Measurements from ENCODE around the gene INPP5A. TPM values are rescaled to one million over a fixed set of nuclear protein-coding genes. Genes with fewer than 3 reads are reported as not detected.

Gene INPP5A
- total RNA-seq, 1 donor from 2014 or later = 20.9 TPM

- no peak for DNase-seq (ENCODE audit: low read depth in 2 of 2)
Measured at GRCh38 chr10:132714986-132715775, 177.6 kb downstream of the INPP5A start.

DNA sequence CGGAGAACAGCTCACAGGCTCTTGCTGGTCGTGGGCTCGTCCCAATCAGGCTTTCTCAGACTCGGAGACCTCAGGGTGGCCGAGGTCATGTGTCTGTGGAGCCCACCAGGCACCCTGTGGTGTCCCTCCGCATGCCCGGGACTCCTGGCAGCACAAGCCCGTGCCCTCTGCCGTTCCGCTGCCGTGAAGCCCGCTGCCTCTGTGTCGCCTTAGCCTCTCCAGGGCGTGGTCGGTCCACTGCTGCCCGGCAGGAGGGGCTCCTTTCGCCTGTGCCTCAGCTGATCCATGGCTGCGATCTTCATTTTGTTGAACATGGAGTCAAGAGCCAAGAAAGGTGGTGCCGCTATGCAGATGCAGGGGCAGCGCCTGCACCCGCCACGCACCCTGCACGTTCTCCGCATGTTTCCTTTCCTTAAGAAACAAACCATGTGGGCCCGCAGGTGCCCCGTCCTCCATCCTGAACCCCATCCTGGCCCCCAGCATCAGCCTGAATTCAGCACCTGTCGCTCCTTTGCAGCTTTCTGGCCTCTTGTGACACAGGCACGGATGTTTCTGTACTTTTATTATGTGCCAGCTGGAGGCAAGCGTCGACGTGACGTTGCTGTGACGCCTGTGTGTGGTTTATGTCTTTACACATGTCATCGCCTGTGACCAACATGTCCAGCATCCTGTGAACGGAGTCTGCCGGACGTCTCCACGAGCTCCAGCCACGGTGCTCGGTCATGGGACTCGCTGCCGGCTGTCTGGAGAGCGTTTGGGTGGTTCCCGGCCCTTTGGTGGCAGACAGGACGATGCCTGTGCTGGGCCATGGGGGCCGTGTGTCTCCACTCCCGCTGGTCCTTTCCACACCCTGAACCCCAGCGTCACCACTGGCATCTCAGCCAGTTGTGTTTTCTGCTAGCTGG is 178.4 kb downstream of the INPP5A start:
- DNase-seq (ENCODE audit: low read depth in 2 of 2) = no peak

DNA sequence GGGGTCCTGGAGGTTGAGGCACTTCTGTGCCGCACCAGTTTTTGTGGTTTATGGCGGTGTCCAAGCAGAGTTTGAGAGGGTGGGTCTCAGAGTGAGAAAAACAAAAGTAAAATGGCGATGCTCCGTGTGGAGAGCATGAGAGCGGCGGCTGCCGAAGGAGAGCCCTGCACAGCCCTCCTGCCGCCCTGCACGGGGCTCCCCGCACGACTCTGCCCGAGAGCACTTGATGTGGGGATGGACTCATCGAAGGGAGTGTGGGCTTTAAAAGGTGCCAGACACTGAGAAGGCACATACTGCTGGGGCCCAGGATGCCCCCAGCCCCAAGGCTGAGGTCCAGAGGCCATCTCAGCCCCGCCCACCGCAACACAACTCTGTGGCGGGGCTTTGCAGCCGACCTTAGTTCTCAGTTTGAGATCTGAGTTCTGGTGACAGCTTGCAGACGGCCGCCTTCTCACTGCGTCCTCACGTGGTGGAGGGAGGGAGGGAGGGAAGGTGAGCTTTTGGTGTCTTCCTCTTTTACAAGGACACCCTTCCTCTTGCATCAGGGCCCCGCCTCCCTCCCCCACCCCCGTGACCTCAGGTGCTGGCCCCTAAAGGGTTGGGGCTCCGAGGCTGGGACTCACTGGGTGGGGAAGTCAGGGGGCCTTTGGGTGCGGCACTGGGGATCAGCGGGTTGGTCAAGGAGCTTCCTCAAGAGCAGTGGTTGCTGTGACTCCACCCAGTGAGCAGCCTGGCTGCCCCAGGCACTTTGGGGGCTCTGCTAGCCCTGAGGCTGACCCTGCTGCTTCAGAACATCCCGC is 179.3 kb downstream of the INPP5A start:
- no peak for DNase-seq (ENCODE audit: low read depth in 2 of 2)

DNA sequence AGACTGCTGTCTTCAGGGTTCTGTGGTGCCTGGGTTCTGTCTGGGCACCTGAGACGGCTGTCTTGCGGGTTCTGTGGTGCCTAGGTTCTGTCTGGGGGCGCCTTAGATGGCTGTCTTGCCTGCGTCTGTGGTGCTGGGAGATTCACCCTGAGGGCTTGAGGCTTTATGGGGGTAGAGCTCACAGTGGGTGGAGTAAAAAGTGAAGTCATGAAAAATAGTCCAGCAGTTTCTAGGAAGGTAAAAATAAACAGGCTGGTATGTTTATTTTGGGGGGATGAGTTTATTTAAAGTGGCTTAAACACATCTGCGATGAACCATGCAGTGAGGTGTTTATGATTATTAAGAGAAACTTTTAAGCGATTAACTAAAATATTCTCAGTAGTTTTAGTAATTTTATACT is 184.1 kb downstream of the INPP5A start:
- no peak for DNase-seq (ENCODE audit: low read depth in 2 of 2)

DNA sequence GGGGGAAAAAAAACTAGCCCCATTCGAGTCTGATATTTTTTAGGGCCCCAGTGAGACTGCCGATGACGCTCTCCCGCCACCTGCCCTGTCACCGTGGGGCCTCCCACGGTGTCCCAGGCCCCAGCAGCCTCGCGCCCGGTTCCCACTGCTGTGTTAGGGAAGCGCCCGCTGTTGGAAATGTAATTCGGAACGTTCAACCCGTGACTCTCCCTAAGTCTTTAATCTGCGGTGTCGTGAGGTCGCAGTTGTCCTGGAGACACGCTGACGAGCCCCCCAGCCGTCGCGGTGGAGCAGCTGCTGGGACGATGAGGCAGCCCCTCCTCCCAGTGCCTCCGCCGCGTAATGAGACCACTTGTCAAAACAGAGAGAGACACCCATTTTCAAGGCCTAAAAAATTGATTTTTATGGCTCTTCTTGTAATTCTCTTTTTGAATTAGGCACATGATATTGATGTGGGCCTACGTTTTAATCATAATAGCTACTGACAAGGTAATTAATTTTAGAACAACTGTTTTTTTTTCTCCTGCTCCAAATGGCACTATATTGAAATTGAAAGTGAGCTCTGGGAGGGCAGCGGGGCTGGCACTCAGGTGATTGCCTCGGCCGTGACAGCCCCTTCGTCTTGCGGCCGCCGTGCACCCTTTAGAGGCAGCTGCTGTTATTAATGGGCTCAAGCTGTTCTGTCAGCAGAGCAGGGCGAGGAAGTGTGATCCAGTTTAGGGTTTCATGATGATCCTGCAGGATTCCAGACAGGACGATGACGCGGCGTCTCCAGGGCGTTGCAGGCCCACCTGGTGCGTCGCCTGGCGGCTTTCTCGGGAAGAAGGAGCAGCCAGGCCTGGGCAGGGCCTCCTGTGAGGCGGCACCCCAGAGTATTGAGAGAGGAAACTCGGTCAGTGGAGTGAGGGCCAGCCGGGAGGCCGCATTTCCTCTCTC is 185.1 kb downstream of the INPP5A start:
- DNase-seq (ENCODE audit: low read depth in 2 of 2) = peak in 1 of 2 donors; percentile 58

DNA sequence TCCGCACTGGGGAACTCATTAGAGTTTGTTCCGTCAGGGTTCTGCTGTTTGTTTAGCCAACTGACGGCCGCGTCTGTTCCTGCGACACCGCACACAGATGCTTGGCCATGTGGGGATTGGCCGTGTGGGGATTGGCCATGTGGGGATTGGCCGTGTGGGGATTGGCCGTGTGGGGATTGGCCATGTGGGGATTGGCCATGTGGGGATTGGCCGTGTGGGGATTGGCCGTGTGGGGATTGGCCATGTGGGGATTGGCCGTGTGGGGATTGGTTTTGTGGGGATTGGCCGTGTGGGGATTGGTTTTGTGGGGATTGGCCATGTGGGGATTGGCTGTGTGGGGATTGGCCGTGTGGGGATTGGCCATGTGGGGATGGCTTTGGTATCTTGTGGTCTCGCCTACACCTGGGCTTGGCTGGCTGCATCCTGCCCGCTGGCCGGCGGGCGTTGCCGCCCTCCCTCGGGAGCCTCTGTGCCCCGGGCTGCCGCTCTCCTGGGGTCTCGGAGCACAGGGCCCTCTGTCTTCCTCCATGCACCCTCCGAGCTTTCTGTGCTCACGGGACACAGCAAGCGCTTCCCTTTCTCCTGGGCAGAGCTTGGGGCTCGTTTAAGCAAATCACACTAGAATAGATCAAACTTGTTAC is 185.9 kb downstream of the INPP5A start:
- no peak for DNase-seq (ENCODE audit: low read depth in 2 of 2)

DNA sequence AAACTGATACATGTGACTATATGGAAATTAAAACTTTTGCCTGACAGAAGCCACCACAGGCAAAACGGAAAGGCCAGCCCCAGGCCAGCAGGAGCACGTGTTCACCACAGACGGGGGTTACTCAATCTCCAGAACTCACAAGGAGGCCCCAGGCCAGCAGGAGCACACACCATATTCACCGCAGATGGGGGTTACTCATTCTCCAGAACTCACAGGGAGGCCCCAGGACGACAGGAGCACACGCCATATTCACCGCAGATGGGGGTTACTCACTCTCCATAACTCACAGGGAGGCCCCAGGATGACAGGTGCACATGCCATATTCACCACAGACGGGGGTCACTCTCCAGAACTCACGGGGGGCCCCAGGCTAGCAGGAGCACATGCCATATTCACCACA is 186.9 kb downstream of the INPP5A start:
- DNase-seq (ENCODE audit: low read depth in 2 of 2) = no peak

DNA sequence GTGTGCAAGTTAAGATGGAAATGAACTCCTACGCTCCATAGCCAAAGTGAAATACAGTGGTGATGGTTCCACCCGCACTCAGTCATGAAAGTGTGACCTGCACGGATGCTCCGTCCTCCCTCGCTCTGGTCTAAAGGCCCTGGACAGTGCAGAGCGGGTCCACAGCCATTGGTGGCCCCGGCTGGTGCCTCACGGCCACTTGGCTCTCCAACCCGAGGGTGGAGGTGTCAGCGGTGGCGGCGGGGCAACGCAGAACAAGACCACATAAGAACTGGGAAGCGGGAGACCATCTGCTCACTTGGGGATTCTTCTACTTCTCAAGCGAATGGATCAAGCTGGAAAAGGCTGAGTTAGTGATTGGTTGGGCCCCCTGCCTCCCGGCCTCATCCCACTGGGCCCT is 187.6 kb downstream of the INPP5A start:
- no peak for DNase-seq (ENCODE audit: low read depth in 2 of 2)

GRCh38 chr10:132726194-132726593 is 188.6 kb downstream of the INPP5A start:
- DNase-seq (ENCODE audit: low read depth in 2 of 2) = no peak

DNA sequence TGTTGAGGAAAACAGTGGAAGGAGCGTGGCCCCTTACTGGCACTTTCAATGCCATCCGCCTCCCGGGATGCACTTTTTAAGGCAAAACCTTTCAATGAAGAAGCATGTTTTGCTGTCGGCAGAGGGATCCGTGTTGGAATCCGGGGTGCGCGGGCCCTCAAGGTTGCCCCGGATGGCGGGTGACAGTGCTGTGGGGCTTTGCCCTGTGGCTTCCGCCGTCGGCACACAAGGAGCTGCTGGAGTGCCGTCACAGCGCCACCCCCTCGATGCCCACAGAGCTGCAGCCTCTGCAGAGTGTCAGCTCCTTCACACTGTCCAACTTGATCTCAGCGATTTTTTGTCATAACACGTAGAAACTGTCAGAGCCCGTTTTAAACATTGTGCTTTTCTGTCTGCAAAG is 189.4 kb downstream of the INPP5A start:
- no peak for DNase-seq (ENCODE audit: low read depth in 2 of 2)

DNA sequence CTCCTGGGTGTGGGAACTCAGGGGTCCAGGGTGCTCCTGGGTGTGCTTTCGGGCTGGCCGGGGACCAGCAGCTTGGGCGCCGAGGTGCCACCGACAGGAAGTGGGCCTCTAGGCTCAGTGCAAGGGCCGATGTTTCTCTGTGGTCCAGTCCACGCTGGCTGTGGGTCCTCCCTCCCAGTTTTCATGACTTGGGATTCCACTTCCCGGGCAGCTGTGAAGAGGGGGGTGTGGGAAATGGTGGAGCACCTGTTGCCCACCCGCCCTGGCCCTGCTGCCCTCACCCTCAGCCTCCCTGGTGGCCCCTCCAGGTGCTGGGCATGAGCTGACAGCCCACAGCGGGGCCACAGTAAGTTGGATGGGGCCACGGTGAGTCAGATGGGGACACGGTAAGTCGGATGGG is 189.8 kb downstream of the INPP5A start:
- DNase-seq (ENCODE audit: low read depth in 2 of 2) = no peak

- no peak for DNase-seq (ENCODE audit: low read depth in 2 of 2)
Measured at GRCh38 chr10:132728321-132728720, 190.7 kb downstream of the INPP5A start.

DNA sequence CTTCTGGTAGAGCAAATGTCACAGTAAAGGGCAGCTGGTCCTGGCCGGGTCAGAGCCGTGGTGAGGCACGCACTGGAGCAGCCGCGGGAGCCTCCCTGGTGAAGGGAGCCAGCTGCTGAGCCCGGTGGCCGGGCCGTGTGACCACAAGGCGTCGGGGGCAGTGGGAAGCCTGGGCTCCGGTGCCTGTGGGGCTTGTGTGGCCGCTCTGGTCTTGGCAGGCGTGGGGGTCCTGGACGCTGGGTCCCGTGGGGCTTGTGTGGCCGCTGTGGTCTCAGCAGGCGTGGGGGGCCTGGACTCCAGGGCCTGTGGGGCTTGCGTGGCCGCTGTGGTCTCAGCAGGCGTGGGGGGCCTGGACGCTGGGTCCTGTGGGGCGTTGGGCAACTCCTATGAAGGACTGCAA is 191.2 kb downstream of the INPP5A start:
- DNase-seq (ENCODE audit: low read depth in 2 of 2) = no peak

GRCh38 chr10:132729810-132730572 is 192.4 kb downstream of the INPP5A start:
- DNase-seq (ENCODE audit: low read depth in 2 of 2) = no peak

DNA sequence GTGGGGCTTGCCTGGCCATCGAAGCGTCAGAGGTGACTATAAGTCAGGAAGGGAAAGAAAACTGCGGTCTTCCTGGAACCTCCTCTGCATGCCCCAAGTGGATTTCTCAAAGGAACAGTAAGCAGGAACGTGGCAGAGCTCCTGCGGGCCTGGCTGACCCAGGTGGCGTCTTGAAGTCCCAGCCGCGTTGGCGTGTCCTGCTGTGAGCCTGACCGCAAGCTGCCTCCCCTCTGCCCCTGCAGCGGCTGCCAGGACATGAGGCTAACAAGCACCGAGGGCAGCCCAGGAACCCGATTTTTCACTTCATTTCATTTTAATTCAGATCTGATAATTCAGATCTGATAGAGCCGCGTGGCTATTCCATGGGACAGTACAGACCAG is 193.0 kb downstream of the INPP5A start:
- no peak for DNase-seq (ENCODE audit: low read depth in 2 of 2)

DNA sequence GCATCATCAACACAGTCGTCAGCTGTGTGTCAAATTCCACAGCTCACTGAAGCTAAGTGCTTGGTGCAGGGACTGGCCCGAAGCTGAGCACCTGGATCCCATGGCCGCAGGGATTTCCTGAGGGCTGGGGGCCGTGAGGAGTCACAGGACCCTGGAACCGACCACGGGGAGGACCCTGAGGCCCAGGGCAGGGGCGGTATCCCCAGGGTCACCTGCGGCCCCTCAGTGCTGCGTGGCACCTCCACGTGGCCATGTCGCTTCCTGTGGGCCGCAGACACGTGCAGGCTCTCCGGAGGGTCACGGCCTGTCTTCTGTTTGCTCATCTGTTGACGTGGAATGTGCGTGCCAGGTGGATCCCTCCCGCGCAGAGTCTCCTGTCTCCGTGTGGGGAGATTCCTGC is 194.9 kb downstream of the INPP5A start:
- no peak for DNase-seq (ENCODE audit: low read depth in 2 of 2)

DNA sequence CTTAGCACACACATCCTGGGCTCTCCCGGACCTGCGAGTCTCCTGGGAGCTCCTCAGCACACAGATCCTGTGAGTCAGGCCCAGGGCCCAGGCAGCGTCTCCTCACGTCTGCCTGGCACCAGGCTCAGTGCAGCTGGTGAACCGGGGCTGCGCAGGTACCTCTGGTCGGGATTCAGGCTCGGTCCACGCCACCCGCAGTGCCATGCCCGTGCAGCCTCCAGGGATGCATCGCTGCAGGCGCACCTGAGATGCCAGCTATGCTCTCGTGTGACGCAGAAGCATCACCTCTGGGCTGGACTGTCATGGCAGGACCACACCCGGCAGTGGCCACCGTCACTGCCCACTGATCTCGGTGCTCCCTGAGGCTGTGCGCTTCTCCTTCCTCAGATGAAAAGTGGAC is 196.3 kb downstream of the INPP5A start:
- no peak for DNase-seq (ENCODE audit: low read depth in 2 of 2)

DNA sequence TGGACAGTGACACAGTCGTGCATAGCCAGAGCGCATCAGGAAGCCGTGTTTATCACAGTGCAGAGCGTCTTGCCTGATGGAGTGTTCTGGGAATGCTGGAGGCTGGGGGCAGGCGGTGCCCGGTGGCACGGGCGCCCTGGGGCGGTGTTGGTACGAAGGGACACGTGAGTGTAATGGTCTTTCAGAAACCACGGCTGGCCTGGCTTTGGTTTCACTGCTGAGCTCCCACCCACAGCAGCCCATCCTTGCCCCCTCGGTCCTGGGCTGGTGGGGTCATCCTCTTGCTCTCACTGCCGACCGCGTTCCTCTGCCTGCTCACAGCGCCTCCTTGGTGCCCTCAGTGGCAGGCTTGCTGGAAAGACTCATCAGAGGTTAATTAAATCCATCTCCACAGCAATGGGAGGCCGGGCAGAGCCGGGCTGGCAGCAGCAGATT is 197.8 kb downstream of the INPP5A start:
- DNase-seq (ENCODE audit: low read depth in 2 of 2) = no peak

DNA sequence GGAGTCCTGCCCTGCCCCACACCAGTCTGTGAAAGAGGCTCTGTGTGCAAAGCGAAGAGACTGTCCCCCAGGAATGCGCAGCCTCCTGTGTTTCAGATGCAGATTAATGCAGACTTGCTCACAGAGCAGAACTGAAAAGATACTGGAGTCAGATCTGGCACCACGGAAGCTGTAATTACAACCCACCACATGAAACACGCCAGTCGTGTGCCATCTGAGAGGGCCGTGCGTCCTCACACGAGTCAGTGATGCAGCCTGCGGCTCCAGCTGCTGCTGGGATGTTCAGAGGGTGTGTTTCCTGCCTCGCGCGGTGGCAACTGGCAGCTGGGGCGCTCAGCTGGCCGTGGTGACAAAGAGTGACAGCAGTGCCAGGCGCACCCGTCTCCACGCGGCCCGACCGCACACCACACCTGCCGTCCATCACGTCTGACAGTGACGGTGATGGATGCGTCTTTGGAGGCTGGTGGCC is 198.4 kb downstream of the INPP5A start:
- DNase-seq (ENCODE audit: low read depth in 2 of 2) = no peak
